HEK293 (cell line): ENCODE data around the gene NTF4.

Experiments
- CTCF ChIA-PET: fragments of 350-600 bp; formaldehyde crosslinking; extraction: SDS; loops from one replicate; lab custom pipeline; 2021; ENCODE audit warnings: antibody characterized with exemption; lab: Yijun Ruan, JAX
- POLR2A ChIA-PET: fragments of 300-600 bp; formaldehyde crosslinking; extraction: SDS; loops from one replicate; lab custom pipeline; 2020; ENCODE audit warnings: antibody characterized with exemption, inconsistent platforms; lab: Yijun Ruan, JAX
- H3K27ac ChIP-seq: fragments of 200-500 bp; sonication (Bioruptor generic); 2 replicates; pipeline ENCODE4 v1.5.1; 2014; ENCODE audit warnings: low read depth, low read length, control low read depth, inconsistent platforms; ENCODE audit errors: extremely low read depth
- H3K36me3 ChIP-seq, 2 experiments: fragments of 200-500 bp in 1 of 2; sonication (Bioruptor generic) in 1 of 2; 1 replicate in 1 of 2; 2 replicates in 1 of 2; pipeline ENCODE4 v1.5.1; 2014 to 2017; ENCODE audit warnings: inconsistent platforms in 2 of 2, low read length in 2 of 2; ENCODE audit not compliant: control insufficient read depth in 2 of 2, insufficient read depth in 1 of 2
- H3K4me1 ChIP-seq: fragments of 200-500 bp; sonication (Bioruptor generic); 2 replicates; pipeline ENCODE4 v1.5.1; 2014; ENCODE audit warnings: mild to moderate bottlenecking, low read length, inconsistent platforms; ENCODE audit not compliant: control insufficient read depth, insufficient read depth
- H3K4me3 ChIP-seq: 2 replicates; pipeline ENCODE4 v1.5.1; 2011; ENCODE audit warnings: low read depth, mild to moderate bottlenecking, control low read depth, low read length, moderate library complexity
- H3K9me3 ChIP-seq: fragments of 200-500 bp; sonication (Bioruptor generic); 2 replicates; pipeline ENCODE4 v1.5.1; 2014; ENCODE audit warnings: low read depth, low read length, inconsistent platforms; ENCODE audit not compliant: control insufficient read depth, insufficient read depth
- FEZF1 ChIP-seq: fragments of 450-650 bp; formaldehyde crosslinking; IDR thresholded peaks from 2 replicates; pipeline ENCODE4 v1.5.1; 2016; ENCODE audit warnings: missing biosample characterization, missing genetic modification characterization
- GFI1B ChIP-seq: fragments of 450-650 bp; formaldehyde crosslinking; IDR thresholded peaks from 2 replicates; pipeline ENCODE4 v1.5.1; 2016; ENCODE audit warnings: missing biosample characterization, missing genetic modification characterization
- HOXD13 ChIP-seq: sonication (generic); formaldehyde crosslinking; IDR thresholded peaks from 2 replicates; pipeline ENCODE4 v1.8.0; 2022; ENCODE audit warnings: missing genetic modification reagents, borderline replicate concordance
- KLF17 ChIP-seq: fragments of 450-650 bp; formaldehyde crosslinking; IDR thresholded peaks from 2 replicates; pipeline ENCODE4 v1.5.1; 2016; ENCODE audit warnings: missing biosample characterization, missing genetic modification characterization
- KLF7 ChIP-seq: fragments of 450-650 bp; formaldehyde crosslinking; IDR thresholded peaks from 2 replicates; pipeline ENCODE4 v1.5.1; 2016; ENCODE audit warnings: missing biosample characterization, missing genetic modification characterization, borderline replicate concordance
- SALL2 ChIP-seq: fragments of 450-650 bp; formaldehyde crosslinking; IDR thresholded peaks from 2 replicates; pipeline ENCODE4 v1.5.0; 2017; ENCODE audit warnings: missing biosample characterization, mild to moderate bottlenecking, missing genetic modification characterization, borderline replicate concordance
- YY2 ChIP-seq: fragments of 450-650 bp; formaldehyde crosslinking; IDR thresholded peaks from 2 replicates; pipeline ENCODE4 v1.5.1; 2016; ENCODE audit warnings: missing biosample characterization, missing genetic modification characterization
- ZBTB1 ChIP-seq: fragments of 450-650 bp; formaldehyde crosslinking; IDR thresholded peaks from 2 replicates; pipeline ENCODE4 v1.5.1; 2016; ENCODE audit warnings: missing biosample characterization, missing genetic modification characterization
- ZBTB20 ChIP-seq: fragments of 450-650 bp; formaldehyde crosslinking; IDR thresholded peaks from 2 replicates; pipeline ENCODE4 v1.5.1; 2016; ENCODE audit warnings: missing biosample characterization, missing genetic modification characterization
- ZBTB26 ChIP-seq: fragments of 450-650 bp; formaldehyde crosslinking; optimal IDR thresholded peaks from 2 replicates; pipeline ENCODE3; 2016; ENCODE audit warnings: missing biosample characterization, mild to moderate bottlenecking, missing genetic modification characterization
- ZFP69B ChIP-seq: fragments of 450-650 bp; formaldehyde crosslinking; IDR thresholded peaks from 2 replicates; pipeline ENCODE4 v1.5.1; 2016; ENCODE audit warnings: missing biosample characterization, missing genetic modification characterization
- ZNF184 ChIP-seq: fragments of 450-650 bp; IDR thresholded peaks from 2 replicates; pipeline ENCODE4 v1.5.1; 2018; ENCODE audit warnings: missing biosample characterization, mild to moderate bottlenecking, missing genetic modification characterization
- ZNF274 ChIP-seq, 2 experiments: fragments of 200-500 bp in 1 of 2; fragments of 450-650 bp in 1 of 2; sonication (Bioruptor generic) in 1 of 2; formaldehyde crosslinking in 1 of 2; IDR thresholded peaks; 2 replicates each; pipeline versions ENCODE4 v1.5.1 to v1.6.1; 2014 to 2016; ENCODE audit warnings: borderline replicate concordance in 1 of 2, inconsistent platforms in 1 of 2, low read length in 1 of 2, missing biosample characterization in 1 of 2, missing genetic modification characterization in 1 of 2
- ZNF404 ChIP-seq: fragments of 450-650 bp; formaldehyde crosslinking; IDR thresholded peaks from 2 replicates; pipeline ENCODE4 v1.5.1; 2017; ENCODE audit warnings: missing biosample characterization, missing genetic modification characterization
- ZNF416 ChIP-seq: fragments of 450-650 bp; formaldehyde crosslinking; IDR thresholded peaks from 2 replicates; pipeline ENCODE4 v1.5.1; 2016; ENCODE audit warnings: missing biosample characterization, missing genetic modification characterization
- ZNF513 ChIP-seq: fragments of 450-650 bp; IDR thresholded peaks from 2 replicates; pipeline ENCODE4 v1.5.1; 2018; ENCODE audit warnings: missing biosample characterization, missing genetic modification characterization
- ZNF544 ChIP-seq: fragments of 450-650 bp; formaldehyde crosslinking; IDR thresholded peaks from 2 replicates; pipeline ENCODE4 v1.5.0; 2017; ENCODE audit warnings: missing biosample characterization, missing genetic modification characterization
- ZNF560 ChIP-seq: fragments of 450-650 bp; formaldehyde crosslinking; IDR thresholded peaks from 2 replicates; pipeline ENCODE4 v1.5.1; 2017; ENCODE audit warnings: missing biosample characterization, missing genetic modification characterization, borderline replicate concordance
- ZNF629 ChIP-seq: fragments of 450-650 bp; formaldehyde crosslinking; IDR thresholded peaks from 2 replicates; pipeline ENCODE4 v1.5.1; 2017; ENCODE audit warnings: missing biosample characterization, missing genetic modification characterization
- ZNF707 ChIP-seq: fragments of 450-650 bp; formaldehyde crosslinking; IDR thresholded peaks from 2 replicates; pipeline ENCODE4 v1.5.1; 2016; ENCODE audit warnings: missing biosample characterization, missing genetic modification characterization
- ZNF830 ChIP-seq: fragments of 450-650 bp; IDR thresholded peaks from 2 replicates; pipeline ENCODE4 v1.5.0; 2018; ENCODE audit warnings: missing biosample characterization, missing genetic modification characterization, low read depth, mild to moderate bottlenecking, moderate library complexity
- ZSCAN16 ChIP-seq: fragments of 450-650 bp; formaldehyde crosslinking; IDR thresholded peaks from 2 replicates; pipeline ENCODE4 v1.5.1; 2016; ENCODE audit warnings: missing biosample characterization, missing genetic modification characterization
- TF ChIP-seq, protein P1 (sequence below): fragments of 450-650 bp; formaldehyde crosslinking; IDR thresholded peaks from 2 replicates; pipeline ENCODE4 v1.5.1; 2016; ENCODE audit warnings: missing biosample characterization, missing genetic modification characterization
- TF ChIP-seq, protein P2 (sequence below): fragments of 450-650 bp; formaldehyde crosslinking; IDR thresholded peaks from 2 replicates; pipeline ENCODE4 v1.5.1; 2016; ENCODE audit warnings: missing biosample characterization, missing genetic modification characterization, borderline replicate concordance

NTF4 gene

DNA sequence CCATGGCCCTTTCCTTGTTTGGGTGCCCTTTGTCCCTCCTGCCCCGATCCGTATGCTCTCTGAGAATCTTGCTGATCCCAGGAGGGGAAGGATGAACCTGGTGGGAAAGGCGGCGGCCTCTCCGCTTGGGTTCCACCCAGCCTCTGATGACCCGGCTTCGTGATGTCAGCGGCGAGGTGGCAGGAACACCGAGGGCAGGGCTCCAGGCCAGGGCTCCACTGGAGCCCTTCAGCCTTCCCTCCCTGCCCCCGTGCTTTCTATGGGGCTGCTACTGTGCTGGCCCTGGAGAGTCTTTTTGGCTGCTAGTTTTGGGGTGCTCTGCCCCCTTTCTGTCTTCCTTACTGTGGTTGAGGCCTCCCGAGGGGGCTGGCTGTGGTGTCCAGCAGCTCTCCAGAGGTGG lies 37.7 kb upstream of the NTF4 start (continued):
- TF ChIP-seq ZNF184 (tag by site-specific recombination) (no peak), ZBTB1 (tag by site-specific recombination) (no peak), ZNF707 (no peak)

- H3K9me3 ChIP-seq, result no peaks in the 10 kb centered on the region
- ChIA-PET CTCF (interaction anchor here (1.8 to 7.1 kb wide), 2 partner anchors 13 to 108 kb away, joined by 7 to 105 read pairs; partner anchors contain the start of gene LIN7B), POLR2A (interaction anchor here (2.6 kb wide), 1 partner anchor 13 kb away, joined by 10 read pairs; the partner anchor contains the start of gene LIN7B)
- H3K27ac ChIP-seq, result no peak overlapping the region
- H3K4me3 ChIP-seq, result no peak overlapping the region
- TF ChIP-seq ZNF830 (no peak), KLF7 (tag by site-specific recombination) (no peak), ZNF560 (tag by site-specific recombination) (no peak)
- H3K4me1 ChIP-seq, result peaks cover 5% of the 10 kb centered on the region
- peaks cover 79 to 94% of the 10 kb centered on the region in 2 experiments for H3K36me3 ChIP-seq
These were observed 36.5 kb upstream of the NTF4 start for GRCh38 chr19:49101160-49101559.

DNA sequence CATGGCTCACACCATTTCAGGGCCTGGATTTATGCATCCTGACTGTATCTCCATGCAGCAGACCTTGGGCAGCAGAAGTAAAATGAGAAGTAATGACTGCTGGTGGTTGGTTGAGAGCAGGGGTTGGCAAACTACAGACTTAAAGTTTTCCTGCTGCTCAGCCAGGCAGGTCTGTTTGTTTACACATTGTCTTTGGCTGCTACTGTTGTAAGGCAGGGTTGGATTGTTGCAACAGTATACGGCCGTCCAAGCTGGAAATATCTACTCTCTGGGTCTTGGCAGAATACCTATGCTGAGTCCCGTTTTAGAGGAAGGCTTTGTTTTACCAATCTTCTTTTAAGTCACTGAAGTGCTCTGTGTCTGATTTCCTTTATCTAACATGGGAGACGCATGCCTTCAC lies 34.2 kb upstream of the NTF4 start:
- no peak overlapping the region for H3K4me3 ChIP-seq
- ChIA-PET POLR2A (interaction anchor here (1.6 to 2.6 kb wide), 2 partner anchors 15 to 100 kb away, joined by 7 to 10 read pairs; partner anchors contain the start of gene LIN7B), CTCF (interaction anchor here (1.1 to 7.1 kb wide), 10 partner anchors 10 to 126 kb away, joined by 4 to 105 read pairs (median 36); partner anchors contain the start of gene LIN7B)
- no peak overlapping the region; the same call in 1 of the 2 replicates for H3K27ac ChIP-seq
- H3K4me1 ChIP-seq, result peaks cover 8% of the 10 kb centered on the region
- H3K9me3 ChIP-seq, result no peaks in the 10 kb centered on the region
- H3K36me3 ChIP-seq, result peaks cover 72 to 94% of the 10 kb centered on the region in 2 experiments
- no peak for TF ChIP-seq SALL2 (tag by site-specific recombination)
- no peak for TF ChIP-seq ZFP69B (tag by site-specific recombination)
- TF ChIP-seq, protein P1, sequence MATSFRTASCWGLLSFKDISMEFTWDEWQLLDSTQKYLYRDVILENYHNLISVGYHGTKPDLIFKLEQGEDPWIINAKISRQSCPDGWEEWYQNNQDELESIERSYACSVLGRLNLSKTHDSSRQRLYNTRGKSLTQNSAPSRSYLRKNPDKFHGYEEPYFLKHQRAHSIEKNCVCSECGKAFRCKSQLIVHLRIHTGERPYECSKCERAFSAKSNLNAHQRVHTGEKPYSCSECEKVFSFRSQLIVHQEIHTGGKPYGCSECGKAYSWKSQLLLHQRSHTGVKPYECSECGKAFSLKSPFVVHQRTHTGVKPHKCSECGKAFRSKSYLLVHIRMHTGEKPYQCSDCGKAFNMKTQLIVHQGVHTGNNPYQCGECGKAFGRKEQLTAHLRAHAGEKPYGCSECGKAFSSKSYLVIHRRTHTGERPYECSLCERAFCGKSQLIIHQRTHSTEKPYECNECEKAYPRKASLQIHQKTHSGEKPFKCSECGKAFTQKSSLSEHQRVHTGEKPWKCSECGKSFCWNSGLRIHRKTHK (tag by site-specific recombination), result no peak
- TF ChIP-seq, protein P2, sequence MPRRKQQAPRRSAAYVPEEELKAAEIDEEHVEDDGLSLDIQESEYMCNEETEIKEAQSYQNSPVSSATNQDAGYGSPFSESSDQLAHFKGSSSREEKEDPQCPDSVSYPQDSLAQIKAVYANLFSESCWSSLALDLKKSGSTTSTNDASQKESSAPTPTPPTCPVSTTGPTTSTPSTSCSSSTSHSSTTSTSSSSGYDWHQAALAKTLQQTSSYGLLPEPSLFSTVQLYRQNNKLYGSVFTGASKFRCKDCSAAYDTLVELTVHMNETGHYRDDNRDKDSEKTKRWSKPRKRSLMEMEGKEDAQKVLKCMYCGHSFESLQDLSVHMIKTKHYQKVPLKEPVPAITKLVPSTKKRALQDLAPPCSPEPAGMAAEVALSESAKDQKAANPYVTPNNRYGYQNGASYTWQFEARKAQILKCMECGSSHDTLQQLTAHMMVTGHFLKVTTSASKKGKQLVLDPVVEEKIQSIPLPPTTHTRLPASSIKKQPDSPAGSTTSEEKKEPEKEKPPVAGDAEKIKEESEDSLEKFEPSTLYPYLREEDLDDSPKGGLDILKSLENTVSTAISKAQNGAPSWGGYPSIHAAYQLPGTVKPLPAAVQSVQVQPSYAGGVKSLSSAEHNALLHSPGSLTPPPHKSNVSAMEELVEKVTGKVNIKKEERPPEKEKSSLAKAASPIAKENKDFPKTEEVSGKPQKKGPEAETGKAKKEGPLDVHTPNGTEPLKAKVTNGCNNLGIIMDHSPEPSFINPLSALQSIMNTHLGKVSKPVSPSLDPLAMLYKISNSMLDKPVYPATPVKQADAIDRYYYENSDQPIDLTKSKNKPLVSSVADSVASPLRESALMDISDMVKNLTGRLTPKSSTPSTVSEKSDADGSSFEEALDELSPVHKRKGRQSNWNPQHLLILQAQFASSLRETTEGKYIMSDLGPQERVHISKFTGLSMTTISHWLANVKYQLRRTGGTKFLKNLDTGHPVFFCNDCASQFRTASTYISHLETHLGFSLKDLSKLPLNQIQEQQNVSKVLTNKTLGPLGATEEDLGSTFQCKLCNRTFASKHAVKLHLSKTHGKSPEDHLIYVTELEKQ (tag by site-specific recombination), result no peak
- TF ChIP-seq ZNF629 (tag by site-specific recombination), result no peak
- no peak for TF ChIP-seq YY2
- TF ChIP-seq ZNF404 (tag by site-specific recombination), result no peak
- no peak for TF ChIP-seq GFI1B (tag by site-specific recombination)
- no peak for TF ChIP-seq KLF17
- TF ChIP-seq FEZF1 (tag by site-specific recombination), result no peak
- TF ChIP-seq ZBTB20 (tag by site-specific recombination), result no peak
- TF ChIP-seq ZNF274 (IDR thresholded peaks at IDR 0.05; ENCODE audit: low read length), result no peak
- TF ChIP-seq ZNF274 (tag by site-specific recombination; IDR thresholded peaks at IDR 0.05; ENCODE audit: borderline replicate concordance), result no peak
- no peak for TF ChIP-seq HOXD13 (CRISPR knock-in tag)
- TF ChIP-seq ZNF544 (tag by site-specific recombination), result no peak
- TF ChIP-seq ZBTB26, result no peak
- TF ChIP-seq ZNF416 (tag by site-specific recombination), result no peak
- no peak for TF ChIP-seq ZNF513 (tag by site-specific recombination)
- TF ChIP-seq ZSCAN16 (tag by site-specific recombination), result no peak
